ENCODE data around the gene PRRC2C. TPM values are rescaled to one million over a fixed set of nuclear protein-coding genes. Genes with fewer than 3 reads are reported as not detected.

PRRC2C gene
- total and polyA plus RNA-seq, 10 donors = 30.1 to 216 (median 163) TPM

DNA sequence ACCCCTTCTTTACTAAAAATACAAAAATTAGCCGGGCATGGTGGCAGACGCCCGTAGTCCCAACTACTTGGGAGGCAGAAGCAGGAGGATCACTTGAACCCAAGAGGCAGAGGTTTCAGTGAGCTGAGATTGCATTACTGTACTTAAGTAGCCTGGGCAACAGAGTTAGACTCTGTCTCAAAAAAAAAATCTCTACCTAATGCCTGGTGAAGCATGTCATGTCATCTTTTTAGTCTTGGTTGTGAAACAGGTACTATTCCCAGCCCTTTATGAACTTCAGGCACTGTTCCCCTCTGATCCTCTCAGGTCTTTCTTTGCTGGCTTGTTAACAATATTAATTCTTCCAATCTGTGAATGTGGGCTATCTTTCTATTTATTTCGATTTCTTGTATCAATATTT is 22.1 kb downstream of the PRRC2C start:
- Histone ChIP-seq H3K9me3 (no peaks in the 10 kb centered on the region), H3K36me3 (peaks cover 0 to 8% (median 0%) of the 10 kb centered on the region in 6 donors), H3K27me3 (replicated peaks in 1 of 7) (no peaks in the 10 kb centered on the region), H3K27ac (peak overlapping the region in 1 of 8 donors; percentile 16), H3K4me3 (no peak overlapping the region), H3K4me1 (peaks cover 16 to 100% (median 86%) of the 10 kb centered on the region in 6 donors)
- 82 to 89% (median 86%) methylated on average over 4 of the region's 4 CpGs for WGBS, 5 donors
- DNase-seq = no peak
- intact Hi-C loops (cut with DNase I; ENCODE audit: low total_unique reads) = no loop called here
- no peak for TF ChIP-seq POLR2A (IDR thresholded peaks at IDR 0.05)

- Histone ChIP-seq H3K27ac (no peak overlapping the region), H3K36me3 (peaks cover 0 to 15% (median 7%) of the 10 kb centered on the region in 6 donors), H3K27me3 (replicated peaks in 1 of 7) (no peaks in the 10 kb centered on the region), H3K9me3 (no peaks in the 10 kb centered on the region), H3K4me1 (peaks cover 13 to 89% (median 70%) of the 10 kb centered on the region in 6 donors), H3K4me3 (no peak overlapping the region)
- DNase-seq = no peak
- intact Hi-C loops (cut with DNase I; ENCODE audit: low total_unique reads) = no loop called here
- TF ChIP-seq, protein P1, sequence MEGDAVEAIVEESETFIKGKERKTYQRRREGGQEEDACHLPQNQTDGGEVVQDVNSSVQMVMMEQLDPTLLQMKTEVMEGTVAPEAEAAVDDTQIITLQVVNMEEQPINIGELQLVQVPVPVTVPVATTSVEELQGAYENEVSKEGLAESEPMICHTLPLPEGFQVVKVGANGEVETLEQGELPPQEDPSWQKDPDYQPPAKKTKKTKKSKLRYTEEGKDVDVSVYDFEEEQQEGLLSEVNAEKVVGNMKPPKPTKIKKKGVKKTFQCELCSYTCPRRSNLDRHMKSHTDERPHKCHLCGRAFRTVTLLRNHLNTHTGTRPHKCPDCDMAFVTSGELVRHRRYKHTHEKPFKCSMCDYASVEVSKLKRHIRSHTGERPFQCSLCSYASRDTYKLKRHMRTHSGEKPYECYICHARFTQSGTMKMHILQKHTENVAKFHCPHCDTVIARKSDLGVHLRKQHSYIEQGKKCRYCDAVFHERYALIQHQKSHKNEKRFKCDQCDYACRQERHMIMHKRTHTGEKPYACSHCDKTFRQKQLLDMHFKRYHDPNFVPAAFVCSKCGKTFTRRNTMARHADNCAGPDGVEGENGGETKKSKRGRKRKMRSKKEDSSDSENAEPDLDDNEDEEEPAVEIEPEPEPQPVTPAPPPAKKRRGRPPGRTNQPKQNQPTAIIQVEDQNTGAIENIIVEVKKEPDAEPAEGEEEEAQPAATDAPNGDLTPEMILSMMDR (IDR thresholded peaks at IDR 0.05 in 8 of 11, conservative IDR thresholded peaks at IDR 0.05 in 3 of 11) = no peak
- TF ChIP-seq POLR2AphosphoS5 (IDR thresholded peaks at IDR 0.05) (no peak), POLR2A (IDR thresholded peaks at IDR 0.05) (no peak)
Observed at GRCh38 chr1:171509191-171509590, 23.9 kb downstream of the PRRC2C start.

DNA sequence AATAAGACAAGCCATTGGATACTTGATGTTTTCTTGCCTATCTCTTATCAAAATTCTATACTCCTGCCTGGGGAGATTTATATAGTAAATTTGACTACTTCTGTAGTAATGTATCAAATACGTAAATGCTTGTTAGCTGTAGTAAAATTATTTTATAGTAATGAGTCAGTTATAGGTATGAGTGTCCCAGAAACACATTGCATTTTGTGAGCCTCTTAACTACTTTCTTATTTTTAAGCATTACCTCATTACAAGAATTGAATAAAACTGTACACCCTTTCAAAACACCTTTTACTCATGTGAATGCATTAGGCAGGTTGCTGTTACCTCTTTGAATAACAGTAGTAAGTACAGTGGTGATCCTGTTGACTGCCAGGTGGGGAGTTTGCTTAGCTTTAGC is 28.4 kb downstream of the PRRC2C start:
- H3K27ac ChIP-seq = no peak overlapping the region
- TF ChIP-seq POLR2AphosphoS5 (IDR thresholded peaks at IDR 0.05) = no peak
- TF ChIP-seq, protein P1 (IDR thresholded peaks at IDR 0.05 in 8 of 11, conservative IDR thresholded peaks at IDR 0.05 in 3 of 11) = no peak
- WGBS, 5 donors = 0 to 94% (median 0%) methylated on average over 1 of the region's 1 CpG
- no peak overlapping the region for H3K4me3 ChIP-seq
- H3K27me3 ChIP-seq (replicated peaks in 1 of 7) = no peaks in the 10 kb centered on the region
- H3K4me1 ChIP-seq = peaks cover 0 to 48% (median 34%) of the 10 kb centered on the region in 6 donors
- intact Hi-C loops (cut with DNase I; ENCODE audit: low total_unique reads) = no loop called here
- no peak for DNase-seq
- H3K9me3 ChIP-seq = no peaks in the 10 kb centered on the region
- peaks cover 2 to 61% (median 48%) of the 10 kb centered on the region in 6 donors for H3K36me3 ChIP-seq

DNA sequence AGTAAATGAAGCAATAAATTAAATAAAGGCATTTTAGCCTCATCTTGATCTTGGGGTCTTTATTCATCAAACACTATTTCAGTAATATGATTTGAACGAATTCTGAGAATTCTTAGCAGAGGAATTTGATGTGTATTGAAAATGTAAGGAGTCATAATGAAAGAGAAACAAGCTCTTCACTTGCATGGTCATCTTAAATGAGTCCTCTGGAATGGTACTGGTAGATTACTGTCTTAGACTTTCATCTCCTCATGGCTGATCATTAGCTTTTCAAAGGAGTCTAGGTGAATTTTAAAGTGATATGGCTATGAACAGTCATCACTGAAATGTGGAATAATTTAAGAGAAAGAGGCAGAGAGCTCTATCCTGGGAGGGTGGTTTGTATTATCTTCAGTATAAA is 30.0 kb downstream of the PRRC2C start:
- H3K4me1 ChIP-seq = peaks cover 0 to 35% (median 20%) of the 10 kb centered on the region in 6 donors
- peaks cover 2 to 77% (median 64%) of the 10 kb centered on the region in 6 donors for H3K36me3 ChIP-seq
- no peak for DNase-seq
- WGBS, 5 donors = 68 to 93% (median 72%) methylated on average over 1 of the region's 1 CpG
- intact Hi-C loops (cut with DNase I; ENCODE audit: low total_unique reads) = no loop called here
- no peaks in the 10 kb centered on the region for H3K9me3 ChIP-seq
- no peak overlapping the region for H3K27ac ChIP-seq
- TF ChIP-seq POLR2A (IDR thresholded peaks at IDR 0.05) (no peak), POLR2AphosphoS5 (IDR thresholded peaks at IDR 0.05) (no peak)
- no peaks in the 10 kb centered on the region for H3K27me3 ChIP-seq (replicated peaks in 1 of 7)
- H3K4me3 ChIP-seq = no peak overlapping the region

GRCh38 chr1:171515741-171516140 is 30.4 kb downstream of the PRRC2C start:
- Histone ChIP-seq H3K4me3 (no peak overlapping the region), H3K27ac (no peak overlapping the region), H3K9me3 (no peaks in the 10 kb centered on the region), H3K27me3 (replicated peaks in 1 of 7) (no peaks in the 10 kb centered on the region), H3K36me3 (peaks cover 2 to 81% (median 68%) of the 10 kb centered on the region in 6 donors), H3K4me1 (peaks cover 0 to 31% (median 16%) of the 10 kb centered on the region in 6 donors)
- DNase-seq = no peak
- 94 to 99% (median 95%) methylated on average over 4 of the region's 4 CpGs for WGBS, 5 donors
- intact Hi-C loops (cut with DNase I; ENCODE audit: low total_unique reads) = no loop called here
- TF ChIP-seq POLR2A (IDR thresholded peaks at IDR 0.05) = no peak
- TF ChIP-seq, protein P1 (IDR thresholded peaks at IDR 0.05 in 8 of 11, conservative IDR thresholded peaks at IDR 0.05 in 3 of 11) = no peak
- no peak for TF ChIP-seq POLR2AphosphoS5 (IDR thresholded peaks at IDR 0.05)
